IMR-90 (cell line): ENCODE measurements around the gene ENTPD7. TPM values are rescaled to one million over a fixed set of nuclear protein-coding genes. Genes with fewer than 3 reads are reported as not detected.

Source experiments
- ATAC-seq: fragments of 200-7000 bp; cut with Tn5 transposase; 2 replicates; pipeline ENCODE4 v1.9.1; 2020; ENCODE audit warnings: low read depth, mild to moderate bottlenecking, moderate library complexity
- BruUV-seq: library from RNA; stranded (reverse); fragments of 400-500 nt; replicated peaks from 2 replicates; lab custom pipeline; 2021; lab: Mats Ljungman, UMichigan
- CTCF ChIA-PET: fragments of 300-600 bp; formaldehyde crosslinking; extraction: SDS; loops from one replicate; lab custom pipeline; 2021; ENCODE audit warnings: antibody characterized with exemption; lab: Yijun Ruan, JAX
- POLR2A ChIA-PET: fragments of 300-600 bp; sonication (Branson Sonifier 250); formaldehyde crosslinking; loops from one replicate; lab custom pipeline; 2022; ENCODE audit warnings: antibody characterized with exemption; ENCODE audit not compliant: unreplicated experiment; lab: Charles Lee
- DNase-seq: peaks from one replicate; pipeline ENCODE4 v3.0.0; 2013
- H2AFZ ChIP-seq: replicated peaks from 2 replicates; pipeline ENCODE3; 2013; ENCODE audit warnings: low read length, mild to moderate bottlenecking; ENCODE audit not compliant: poor library complexity
- H2AK5ac ChIP-seq: 2 replicates; pipeline ENCODE4 v1.6.1; 2013; ENCODE audit warnings: low read depth, low read length, inconsistent platforms
- H2AK9ac ChIP-seq: replicated peaks from 2 replicates; pipeline ENCODE3; 2013; ENCODE audit warnings: mild to moderate bottlenecking, low read depth, low read length, moderate library complexity; ENCODE audit not compliant: poor library complexity
- H2BK120ac ChIP-seq: 2 replicates; pipeline ENCODE4 v1.6.1; 2013; ENCODE audit warnings: low read depth, low read length, inconsistent platforms
- H2BK15ac ChIP-seq: 3 replicates; pipeline ENCODE4 v1.6.1; 2013; ENCODE audit warnings: low read depth, low read length, inconsistent platforms
- H2BK20ac ChIP-seq: 2 replicates; pipeline ENCODE4 v1.6.1; 2013; ENCODE audit warnings: low read depth, mild to moderate bottlenecking, inconsistent platforms, low read length, moderate library complexity
- H2BK5ac ChIP-seq: 2 replicates; pipeline ENCODE4 v1.6.1; 2013; ENCODE audit warnings: mild to moderate bottlenecking, low read depth, low read length, inconsistent platforms; ENCODE audit not compliant: poor library complexity, severe bottlenecking
- H3K14ac ChIP-seq: replicated peaks from 2 replicates; pipeline ENCODE4 v1.6.1; 2013; ENCODE audit warnings: low read depth, low read length, inconsistent platforms
- H3K18ac ChIP-seq: 2 replicates; pipeline ENCODE4 v1.6.1; 2013; ENCODE audit warnings: low read depth, low read length, control low read depth
- H3K23ac ChIP-seq: 2 replicates; pipeline ENCODE4 v1.6.1; 2013; ENCODE audit warnings: low read depth, low read length, inconsistent platforms
- H3K27ac ChIP-seq: 2 replicates; pipeline ENCODE4 v1.5.1; 2013; ENCODE audit warnings: mild to moderate bottlenecking, control low read depth, low read length; ENCODE audit not compliant: insufficient read depth
- H3K27me3 ChIP-seq: 2 replicates; pipeline ENCODE4 v1.6.1; 2013; ENCODE audit warnings: low read length; ENCODE audit not compliant: control insufficient read depth, insufficient read depth
- H3K36me3 ChIP-seq: 2 replicates; pipeline ENCODE4 v1.6.1; 2013; ENCODE audit warnings: low read length, mixed read lengths; ENCODE audit not compliant: control insufficient read depth, insufficient read depth
- H3K4ac ChIP-seq: 2 replicates; pipeline ENCODE4 v1.6.1; 2013; ENCODE audit warnings: low read depth, low read length, inconsistent platforms
- H3K4me1 ChIP-seq: 2 replicates; pipeline ENCODE4 v1.6.1; 2013; ENCODE audit warnings: low read length, mixed read lengths; ENCODE audit not compliant: control insufficient read depth, insufficient read depth
- H3K4me2 ChIP-seq: 2 replicates; pipeline ENCODE4 v1.6.1; 2013; ENCODE audit warnings: low read depth, mild to moderate bottlenecking, control low read depth, low read length, moderate library complexity
- H3K4me3 ChIP-seq: 2 replicates; pipeline ENCODE4 v1.5.1; 2013; ENCODE audit warnings: low read depth, mild to moderate bottlenecking, control low read depth, low read length, moderate library complexity; ENCODE audit not compliant: insufficient read depth
- H3K56ac ChIP-seq: 2 replicates; pipeline ENCODE4 v1.6.1; 2013; ENCODE audit warnings: low read length, inconsistent platforms; ENCODE audit not compliant: insufficient read depth; ENCODE audit errors: extremely low read depth
- H3K79me1 ChIP-seq, 2 experiments: 2 replicates each; pipeline ENCODE4 v1.6.1; 2013; ENCODE audit warnings: low read length in 2 of 2, inconsistent platforms in 1 of 2, low read depth in 1 of 2
- H3K9ac ChIP-seq: 2 replicates; pipeline ENCODE4 v1.6.1; 2013; ENCODE audit warnings: low read depth, low read length, control low read depth
- H3K9me1 ChIP-seq: 2 replicates; pipeline ENCODE4 v1.6.1; 2013; ENCODE audit warnings: low read length, inconsistent platforms; ENCODE audit not compliant: insufficient read depth
- H3K9me3 ChIP-seq: 2 replicates; pipeline ENCODE4 v1.6.1; 2013; ENCODE audit warnings: low read length; ENCODE audit not compliant: control insufficient read depth, insufficient read depth
- H4K20me1 ChIP-seq: 2 replicates; pipeline ENCODE4 v1.6.1; 2013; ENCODE audit warnings: low read length, inconsistent platforms; ENCODE audit not compliant: insufficient read depth
- H4K5ac ChIP-seq: 2 replicates; pipeline ENCODE4 v1.6.1; 2013; ENCODE audit warnings: mild to moderate bottlenecking, low read depth, low read length, control low read depth
- H4K8ac ChIP-seq, 2 experiments: 2 replicates each; pipeline ENCODE4 v1.6.1; 2013; ENCODE audit warnings: low read depth in 2 of 2, low read length in 2 of 2, control low read depth in 1 of 2, inconsistent platforms in 1 of 2
- H4K91ac ChIP-seq: 2 replicates; pipeline ENCODE4 v1.6.1; 2013; ENCODE audit warnings: low read depth, low read length, inconsistent platforms; ENCODE audit not compliant: insufficient read depth
- BHLHE40 ChIP-seq: fragments of 150-350 bp; IDR thresholded peaks from 2 replicates; pipeline ENCODE4 v1.6.1; 2016; ENCODE audit warnings: mild to moderate bottlenecking, low read depth, low read length
- CEBPB ChIP-seq: IDR thresholded peaks from 2 replicates; pipeline ENCODE4 v1.6.1; 2012; ENCODE audit warnings: low read depth, low read length, improper control_type of control experiment
- CHD1 ChIP-seq: IDR thresholded peaks from 2 replicates; pipeline ENCODE4 v1.6.1; 2012; ENCODE audit warnings: low read depth, low read length, improper control_type of control experiment
- CTCF ChIP-seq: conservative IDR thresholded peaks from 2 replicates; pipeline ENCODE4 v1.5.1; 2012; ENCODE audit warnings: mild to moderate bottlenecking, low read depth, low read length, improper control_type of control experiment
- ELK1 ChIP-seq: fragments of 150-350 bp; IDR thresholded peaks from 2 replicates; pipeline ENCODE4 v1.6.1; 2016; ENCODE audit warnings: low read depth, mild to moderate bottlenecking, low read length, moderate library complexity, borderline replicate concordance
- FOS ChIP-seq: fragments of 150-350 bp; IDR thresholded peaks from 2 replicates; pipeline ENCODE4 v1.6.1; 2016; ENCODE audit warnings: low read depth, low read length
- MAFK ChIP-seq: IDR thresholded peaks from 2 replicates; pipeline ENCODE4 v1.6.1; 2012; ENCODE audit warnings: low read depth, low read length, improper control_type of control experiment
- MAZ ChIP-seq: IDR thresholded peaks from 2 replicates; pipeline ENCODE4 v1.6.1; 2012; ENCODE audit warnings: low read depth, mild to moderate bottlenecking, low read length, improper control_type of control experiment, moderate library complexity, borderline replicate concordance
- MXI1 ChIP-seq: IDR thresholded peaks from 2 replicates; pipeline ENCODE4 v1.6.1; 2012; ENCODE audit warnings: low read depth, mild to moderate bottlenecking, low read length, moderate library complexity, borderline replicate concordance
- NFE2L2 ChIP-seq: fragments of 150-350 bp; IDR thresholded peaks from 2 replicates; pipeline ENCODE4 v1.6.1; 2016; ENCODE audit warnings: low read depth, mild to moderate bottlenecking, low read length
- POLR2A ChIP-seq: IDR thresholded peaks from 2 replicates; pipeline ENCODE4 v1.6.1; 2012; ENCODE audit warnings: mild to moderate bottlenecking, low read depth, low read length
- RAD21 ChIP-seq: IDR thresholded peaks from 2 replicates; pipeline ENCODE4 v1.6.1; 2012; ENCODE audit warnings: low read length, improper control_type of control experiment
- RCOR1 ChIP-seq: IDR thresholded peaks from 2 replicates; pipeline ENCODE4 v1.6.1; 2012; ENCODE audit warnings: mild to moderate bottlenecking, low read length, improper control_type of control experiment; ENCODE audit not compliant: insufficient replicate concordance
- RFX5 ChIP-seq: IDR thresholded peaks from 2 replicates; pipeline ENCODE4 v1.8.0; 2012; ENCODE audit warnings: low read depth, mild to moderate bottlenecking, low read length, moderate library complexity
- SMC3 ChIP-seq: fragments of 150-350 bp; IDR thresholded peaks from 2 replicates; pipeline ENCODE4 v1.6.1; 2016; ENCODE audit warnings: low read depth, mild to moderate bottlenecking, antibody characterized with exemption, low read length, moderate library complexity
- USF2 ChIP-seq: fragments of 150-350 bp; IDR thresholded peaks from 2 replicates; pipeline ENCODE4 v1.6.1; 2017; ENCODE audit warnings: mild to moderate bottlenecking, antibody characterized with exemption, low read length, low read depth
- dilution Hi-C: fragments of 300-500 bp; cut with HindIII; formaldehyde crosslinking; loops from one replicate; pipeline ENCODE4 v1.14.3; 2018; ENCODE audit warnings: low sequenced_read_pairs; ENCODE audit not compliant: unreplicated experiment
- in situ Hi-C: fragments of 300-500 bp; cut with MboI; formaldehyde crosslinking; loops from 3 replicates; pipeline ENCODE4 v1.14.3; 2019; ENCODE audit warnings: low sequenced_read_pairs, inconsistent platforms, mixed read lengths
- intact Hi-C: fragments of 100-400 bp; cut with micrococcal nuclease; formaldehyde crosslinking; loops from 2 replicates; pipeline ENCODE4 v1.10.0; 2022
- polyA plus RNA-seq, 3 experiments: library from polyadenylated mRNA; depleted of rRNA; stranded (reverse); fragments of >200 nt; gene quantifications; 2 replicates each; pipeline ENCODE4 v1.2.3, GENCODE V29; 2012; ENCODE audit warnings: low replicate concordance in 1 of 3
- total RNA-seq: library from RNA; depleted of rRNA; stranded (reverse); fragments of >200 nt; gene quantifications from 2 replicates; pipeline ENCODE4 v1.2.3, GENCODE V29; 2012

ENTPD7 gene
- total and polyA plus RNA-seq, 2 of the 4 experiments (the other 2 are of a cell fraction) = 8.0 to 23.3 TPM

- no peak overlapping the region for H3K18ac ChIP-seq
- no peak overlapping the region for H4K91ac ChIP-seq
- no peak overlapping the region for H2AK5ac ChIP-seq
- H3K9ac ChIP-seq = no peak overlapping the region
- in situ Hi-C loops = no loop called here
- no peak overlapping the region for H3K4me3 ChIP-seq
- H2BK120ac ChIP-seq = no peak overlapping the region
- ChIA-PET POLR2A (no interaction called here), CTCF (interaction anchor here (0.7 kb wide), 1 partner anchor 230 kb away, joined by 3 read pairs; no protein-coding TSS in a partner anchor)
- H3K56ac ChIP-seq = no peak overlapping the region
- DNase-seq (no peak), ATAC-seq (no peak)
- H3K36me3 ChIP-seq = no peaks in the 10 kb centered on the region
- 0 out of 2 replicates have a peak, but pooled peaks cover 3% of the 10 kb centered on the region for H3K9me1 ChIP-seq
- intact Hi-C loops = loop anchor here (5.0 kb wide), 1 partner anchor 38 kb away; no protein-coding TSS in a partner anchor
- no peak overlapping the region for H2AK9ac ChIP-seq
- H3K27ac ChIP-seq = no peak overlapping the region
- dilution Hi-C loops = no loop called here
- H2BK5ac ChIP-seq = no peak overlapping the region
- no peaks in the 10 kb centered on the region for H3K9me3 ChIP-seq
- no peak overlapping the region for H2BK15ac ChIP-seq
- H3K14ac ChIP-seq = no peak overlapping the region
- H2BK20ac ChIP-seq = no peak overlapping the region
- H3K27me3 ChIP-seq = no peaks in the 10 kb centered on the region
- H4K8ac ChIP-seq = no peak overlapping the region
- no peak overlapping the region for H3K4ac ChIP-seq
- no peak overlapping the region for H3K23ac ChIP-seq
- H2AFZ ChIP-seq = no peak overlapping the region
- no peak overlapping the region for H3K4me2 ChIP-seq
- no peaks in the 10 kb centered on the region for H4K20me1 ChIP-seq
- no TSS peak for BruUV-seq
- peaks cover 8 to 11% of the 10 kb centered on the region in 2 experiments; a peak in 3 of 4 replicates for H3K79me1 ChIP-seq
- no peaks in the 10 kb centered on the region for H3K4me1 ChIP-seq
- H4K5ac ChIP-seq = no peak overlapping the region
- TF ChIP-seq RAD21 (no peak), FOS (no peak), CTCF (no peak), BHLHE40 (no peak), MAZ (no peak), USF2 (no peak), CHD1 (no peak), RCOR1 (no peak), NFE2L2 (no peak), CEBPB (no peak), SMC3 (no peak), ELK1 (no peak), MXI1 (no peak), MAFK (no peak), RFX5 (no peak), POLR2A (no peak)
Observed at GRCh38 chr10:99623919-99624318, 35.4 kb upstream of the ENTPD7 start.
